ENCODE results near the gene GTF3C2.

Gene GTF3C2

DNA sequence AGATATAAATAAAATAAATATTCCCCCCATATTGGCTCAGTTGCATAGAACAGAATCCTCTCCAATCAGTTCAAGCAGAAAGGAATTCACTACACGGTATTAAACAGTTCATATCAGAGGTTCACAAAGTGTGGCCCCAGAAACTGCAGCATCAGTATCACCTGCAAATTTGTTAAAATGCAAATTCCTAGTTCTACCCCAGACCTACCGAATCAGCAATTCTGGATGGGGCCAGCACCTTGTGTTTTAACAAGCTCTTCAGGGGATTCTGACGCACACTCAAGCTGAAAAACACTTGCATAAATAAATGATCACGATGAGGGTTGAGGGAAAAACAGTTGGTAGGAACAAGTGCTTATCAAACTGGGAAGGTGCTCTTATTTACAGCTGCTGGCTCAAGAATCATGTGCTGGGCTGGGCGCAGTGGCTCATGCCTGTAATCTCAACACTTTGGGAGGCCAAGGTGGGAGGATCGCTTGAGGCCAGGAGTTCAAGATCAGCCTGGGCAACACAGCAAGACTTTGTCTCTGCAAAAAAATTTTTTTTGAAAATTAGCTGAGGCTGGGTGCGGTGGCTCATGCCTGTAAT lies 6.4 kb downstream of the GTF3C2 start (continued):
- TF ChIP-seq, protein P1, sequence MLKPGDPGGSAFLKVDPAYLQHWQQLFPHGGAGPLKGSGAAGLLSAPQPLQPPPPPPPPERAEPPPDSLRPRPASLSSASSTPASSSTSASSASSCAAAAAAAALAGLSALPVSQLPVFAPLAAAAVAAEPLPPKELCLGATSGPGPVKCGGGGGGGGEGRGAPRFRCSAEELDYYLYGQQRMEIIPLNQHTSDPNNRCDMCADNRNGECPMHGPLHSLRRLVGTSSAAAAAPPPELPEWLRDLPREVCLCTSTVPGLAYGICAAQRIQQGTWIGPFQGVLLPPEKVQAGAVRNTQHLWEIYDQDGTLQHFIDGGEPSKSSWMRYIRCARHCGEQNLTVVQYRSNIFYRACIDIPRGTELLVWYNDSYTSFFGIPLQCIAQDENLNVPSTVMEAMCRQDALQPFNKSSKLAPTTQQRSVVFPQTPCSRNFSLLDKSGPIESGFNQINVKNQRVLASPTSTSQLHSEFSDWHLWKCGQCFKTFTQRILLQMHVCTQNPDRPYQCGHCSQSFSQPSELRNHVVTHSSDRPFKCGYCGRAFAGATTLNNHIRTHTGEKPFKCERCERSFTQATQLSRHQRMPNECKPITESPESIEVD (tag by site-specific recombination; IDR thresholded peaks at IDR 0.05), result no peak
- TF ChIP-seq ZNF701 (tag by site-specific recombination; IDR thresholded peaks at IDR 0.05) (no peak), ZNF132 (tag by site-specific recombination; IDR thresholded peaks at IDR 0.05; ENCODE audit: borderline replicate concordance) (no peak), ZNF776 (tag by site-specific recombination; IDR thresholded peaks at IDR 0.05; ENCODE audit: borderline replicate concordance) (no peak)

DNA sequence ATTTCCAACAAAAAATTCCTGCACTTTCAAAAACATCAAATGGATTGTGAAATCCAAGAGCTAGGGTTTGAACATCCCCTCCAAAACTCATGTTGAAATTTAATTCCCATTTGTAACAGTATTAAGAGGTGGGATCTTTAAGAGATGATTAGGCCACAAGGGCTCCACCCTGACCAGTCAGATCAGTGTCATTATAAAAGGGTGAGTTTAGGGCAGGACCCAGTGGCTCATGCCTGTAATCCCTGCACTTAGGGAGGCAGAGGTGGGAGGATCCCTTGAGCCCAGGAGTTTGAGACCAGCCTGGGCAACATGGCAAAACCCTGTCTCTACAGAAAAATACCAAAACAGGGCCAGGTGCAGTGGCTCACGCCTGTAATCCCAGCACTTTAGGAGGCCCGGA lies 8.9 kb downstream of the GTF3C2 start:
- peaks cover 9 to 11% of the 10 kb centered on the region in 2 experiments; a peak in 2 of 3 replicates for H3K36me3 ChIP-seq (ENCODE audit: control insufficient read depth in 2 of 2, insufficient read depth in 1 of 2, low read length in 2 of 2)

DNA sequence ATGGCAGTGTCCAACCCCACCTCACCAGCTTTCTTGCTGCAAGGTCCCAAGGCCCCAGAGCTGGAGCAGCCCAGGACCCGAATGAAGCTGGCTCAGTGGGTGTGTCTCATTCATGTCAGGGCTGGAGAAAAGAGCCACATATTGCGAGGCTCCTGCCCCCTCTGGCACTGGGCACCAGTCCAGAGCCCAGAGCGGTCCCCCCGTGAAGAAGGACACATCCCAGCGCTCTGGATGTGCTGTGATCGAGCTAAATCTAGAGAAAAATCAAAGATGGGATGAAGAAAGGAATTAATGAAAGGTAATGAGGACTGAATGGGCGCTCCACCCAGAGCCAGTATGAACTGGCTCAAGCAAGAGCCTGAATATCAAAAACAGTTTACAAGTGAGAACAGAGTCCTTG lies 20.4 kb downstream of the GTF3C2 start:
- no peak for TF ChIP-seq ZNF354C (tag by site-specific recombination; IDR thresholded peaks at IDR 0.05; ENCODE audit: borderline replicate concordance, low read depth)
- no peak for TF ChIP-seq ZNF175 (tag by site-specific recombination; IDR thresholded peaks at IDR 0.05)
- TF ChIP-seq BCL11A (tag by site-specific recombination; IDR thresholded peaks at IDR 0.05; ENCODE audit: low read depth), result no peak
- no peak for TF ChIP-seq ZNF423 (tag by site-specific recombination; IDR thresholded peaks at IDR 0.05)
- no peak for TF ChIP-seq ZSCAN16 (tag by site-specific recombination; IDR thresholded peaks at IDR 0.05)
- TF ChIP-seq SETDB1 (IDR thresholded peaks at IDR 0.05; ENCODE audit: insufficient read length, low read length), result no peak
- no peak for TF ChIP-seq ZNF626 (tag by site-specific recombination; IDR thresholded peaks at IDR 0.05)
- TF ChIP-seq, protein P2, sequence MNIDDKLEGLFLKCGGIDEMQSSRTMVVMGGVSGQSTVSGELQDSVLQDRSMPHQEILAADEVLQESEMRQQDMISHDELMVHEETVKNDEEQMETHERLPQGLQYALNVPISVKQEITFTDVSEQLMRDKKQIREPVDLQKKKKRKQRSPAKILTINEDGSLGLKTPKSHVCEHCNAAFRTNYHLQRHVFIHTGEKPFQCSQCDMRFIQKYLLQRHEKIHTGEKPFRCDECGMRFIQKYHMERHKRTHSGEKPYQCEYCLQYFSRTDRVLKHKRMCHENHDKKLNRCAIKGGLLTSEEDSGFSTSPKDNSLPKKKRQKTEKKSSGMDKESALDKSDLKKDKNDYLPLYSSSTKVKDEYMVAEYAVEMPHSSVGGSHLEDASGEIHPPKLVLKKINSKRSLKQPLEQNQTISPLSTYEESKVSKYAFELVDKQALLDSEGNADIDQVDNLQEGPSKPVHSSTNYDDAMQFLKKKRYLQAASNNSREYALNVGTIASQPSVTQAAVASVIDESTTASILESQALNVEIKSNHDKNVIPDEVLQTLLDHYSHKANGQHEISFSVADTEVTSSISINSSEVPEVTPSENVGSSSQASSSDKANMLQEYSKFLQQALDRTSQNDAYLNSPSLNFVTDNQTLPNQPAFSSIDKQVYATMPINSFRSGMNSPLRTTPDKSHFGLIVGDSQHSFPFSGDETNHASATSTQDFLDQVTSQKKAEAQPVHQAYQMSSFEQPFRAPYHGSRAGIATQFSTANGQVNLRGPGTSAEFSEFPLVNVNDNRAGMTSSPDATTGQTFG (tag by site-specific recombination; IDR thresholded peaks at IDR 0.05; ENCODE audit: borderline replicate concordance), result no peak
- no peak for TF ChIP-seq ZBTB17 (tag by site-specific recombination; IDR thresholded peaks at IDR 0.05)
- TF ChIP-seq ZXDB (tag by site-specific recombination; IDR thresholded peaks at IDR 0.05), result no peak
- CTCF ChIA-PET, result no interaction called here
- no peaks in the 10 kb centered on the region for H3K4me1 ChIP-seq (ENCODE audit: control insufficient read depth, insufficient read depth, low read length)
- POLR2A ChIA-PET, result no interaction called here
- no peaks in the 10 kb centered on the region for H3K9me3 ChIP-seq (ENCODE audit: control insufficient read depth, insufficient read depth, low read depth, low read length)
- peaks cover 71 to 75% of the 10 kb centered on the region in 2 experiments for H3K36me3 ChIP-seq (ENCODE audit: control insufficient read depth in 2 of 2, insufficient read depth in 1 of 2, low read length in 2 of 2)
- no peak overlapping the region for H3K4me3 ChIP-seq (ENCODE audit: low read depth, low read length)
- H3K27ac ChIP-seq (ENCODE audit: extremely low read depth, low read depth, low read length), result no peak overlapping the region

More for the DNA sequence above, 8.9 kb downstream of the GTF3C2 start:
- Histone ChIP-seq H3K4me1 (ENCODE audit: control insufficient read depth, insufficient read depth, low read length) (no peaks in the 10 kb centered on the region), H3K9me3 (ENCODE audit: control insufficient read depth, insufficient read depth, low read depth, low read length) (no peaks in the 10 kb centered on the region), H3K27ac (ENCODE audit: extremely low read depth, low read depth, low read length) (no peak overlapping the region), H3K4me3 (ENCODE audit: low read depth, low read length) (no peak overlapping the region)
- ChIA-PET CTCF (interaction anchor here (0.6 kb wide), 1 partner anchor 22 kb away, joined by 4 read pairs; no protein-coding TSS in a partner anchor), POLR2A (interaction anchor here (0.7 kb wide), 1 partner anchor 13 kb away, joined by 3 read pairs; no protein-coding TSS in a partner anchor)
- TF ChIP-seq KLF1 (tag by site-specific recombination; IDR thresholded peaks at IDR 0.05) (0 out of 2 replicates have a peak, but pooled peaks have one; percentile 60), ZIC2 (tag by site-specific recombination; IDR thresholded peaks at IDR 0.05) (no peak)

DNA sequence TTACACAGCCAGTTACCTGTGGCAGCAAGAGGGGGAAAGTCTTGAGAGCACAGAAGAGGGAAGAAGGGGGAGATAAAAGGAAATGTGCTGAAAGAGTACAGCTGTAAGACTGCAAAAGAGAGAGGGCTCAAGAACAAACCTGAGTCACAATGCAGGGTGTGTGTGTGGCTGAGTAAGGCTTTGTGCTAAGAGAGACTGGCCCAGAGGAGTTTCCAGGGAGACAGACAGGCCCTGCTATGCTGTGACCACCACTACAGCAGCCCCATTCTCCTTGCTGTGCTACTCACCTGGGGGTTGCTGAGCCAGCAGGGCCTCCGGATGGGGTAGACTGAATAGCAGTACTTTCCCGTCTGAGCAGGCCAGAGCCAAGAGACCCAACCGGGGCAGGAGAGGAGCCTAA lies 21.3 kb downstream of the GTF3C2 start:
- H3K4me3 ChIP-seq (ENCODE audit: low read depth, low read length), result no peak overlapping the region
- ChIA-PET POLR2A (no interaction called here), CTCF (no interaction called here)
- H3K36me3 ChIP-seq (ENCODE audit: control insufficient read depth in 2 of 2, insufficient read depth in 1 of 2, low read length in 2 of 2), result peaks cover 67 to 76% of the 10 kb centered on the region in 2 experiments
- no peaks in the 10 kb centered on the region for H3K4me1 ChIP-seq (ENCODE audit: control insufficient read depth, insufficient read depth, low read length)
- no peak overlapping the region for H3K27ac ChIP-seq (ENCODE audit: extremely low read depth, low read depth, low read length)
- no peaks in the 10 kb centered on the region for H3K9me3 ChIP-seq (ENCODE audit: control insufficient read depth, insufficient read depth, low read depth, low read length)
- no peak for TF ChIP-seq ZNF600 (tag by site-specific recombination; IDR thresholded peaks at IDR 0.05)
- no peak for TF ChIP-seq GLI4 (tag by site-specific recombination; IDR thresholded peaks at IDR 0.05)
- no peak for TF ChIP-seq SP3 (tag by site-specific recombination; IDR thresholded peaks at IDR 0.05)
- TF ChIP-seq ZNF394 (tag by site-specific recombination; IDR thresholded peaks at IDR 0.05; ENCODE audit: borderline replicate concordance), result no peak
- TF ChIP-seq OSR2 (tag by site-specific recombination; IDR thresholded peaks at IDR 0.05), result no peak
- no peak for TF ChIP-seq BCL11A (tag by site-specific recombination; IDR thresholded peaks at IDR 0.05; ENCODE audit: low read depth)
- no peak for TF ChIP-seq ZNF248 (tag by site-specific recombination; IDR thresholded peaks at IDR 0.05)
- no peak for TF ChIP-seq ZNF521 (tag by site-specific recombination; IDR thresholded peaks at IDR 0.05)
- no peak for TF ChIP-seq GLIS2 (tag by site-specific recombination; IDR thresholded peaks at IDR 0.05)
- TF ChIP-seq MYNN (tag by site-specific recombination; IDR thresholded peaks at IDR 0.05; ENCODE audit: borderline replicate concordance), result no peak
- no peak for TF ChIP-seq ZSCAN30 (tag by site-specific recombination; IDR thresholded peaks at IDR 0.05)
